LHCN-M2 (cell line): Measurements from ENCODE around the gene CA10. TPM values are rescaled to one million over a fixed set of nuclear protein-coding genes. Genes with fewer than 3 reads are reported as not detected.

Source experiments
- DNase-seq: peaks from one replicate; pipeline ENCODE4 v3.0.0-alpha.2; 2012; ENCODE audit warnings: low read depth
- polyA plus RNA-seq: library from polyadenylated mRNA; unstranded; fragments of >200 nt; gene quantifications from one replicate; pipeline ENCODE4 v1.2.1, GENCODE V29; 2012; ENCODE audit warnings: missing spikeins
- total RNA-seq: library from RNA; depleted of rRNA; stranded (reverse); fragments of >200 nt; gene quantifications from 2 replicates; pipeline ENCODE4 v1.2.3, GENCODE V29; 2014; rRNA removed

The CA10 gene
- total RNA-seq = not detected in 2 replicates
- not detected for polyA plus RNA-seq

DNA sequence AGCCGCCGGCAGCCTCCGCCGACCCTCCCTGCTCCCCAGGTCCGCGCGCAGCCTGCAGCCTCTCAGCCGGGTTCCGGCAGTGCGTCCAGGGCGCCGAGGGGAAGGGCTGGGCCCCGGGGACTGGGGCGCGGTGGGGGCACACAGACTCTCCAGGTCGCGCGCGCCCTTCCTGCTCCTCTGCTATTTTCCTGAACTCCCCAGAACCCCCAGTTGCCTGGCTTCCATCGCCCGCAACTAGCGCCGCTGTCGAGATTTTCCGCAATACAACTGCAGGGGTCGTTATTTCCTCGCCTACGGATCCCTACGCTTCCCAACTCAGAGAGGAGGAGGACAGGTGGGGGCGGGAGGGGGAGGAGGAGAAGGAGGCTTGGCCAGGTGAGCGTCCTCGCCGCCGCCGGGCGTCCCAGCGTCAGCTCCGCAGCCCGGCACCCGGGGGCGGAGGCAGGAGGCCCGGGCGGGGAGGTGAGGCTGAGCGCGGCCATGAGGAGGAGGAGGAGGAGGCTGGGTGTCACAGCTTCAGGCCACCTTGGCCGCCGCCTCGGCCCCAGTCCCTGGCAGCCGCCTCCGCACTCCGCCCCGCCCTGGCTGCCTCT is at the start of gene CA10:
CA10 (minus strand) TSS at position 265 of the 593 bp plus-strand sequence.
- DNase-seq = no peak

DNA sequence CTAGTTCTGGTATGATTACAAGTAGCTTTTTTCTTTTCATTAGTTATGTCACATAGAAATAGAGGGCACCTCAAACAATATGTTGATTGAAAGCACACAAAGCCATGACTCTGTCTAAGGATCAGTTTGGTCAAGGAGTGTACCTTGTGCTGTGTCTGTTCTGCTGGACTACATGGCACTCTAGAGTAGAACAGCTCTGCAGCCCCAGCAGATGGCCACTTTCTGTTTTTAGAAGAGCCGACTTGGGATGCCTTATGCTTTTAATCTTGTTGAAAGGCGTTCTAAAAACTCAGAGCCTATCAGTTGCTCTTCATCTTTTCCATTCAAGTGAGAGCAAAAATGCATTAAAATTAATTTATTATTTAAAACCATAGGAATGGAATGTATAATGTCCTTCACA is 49.3 kb upstream of the CA10 start:
- no peak for DNase-seq

DNA sequence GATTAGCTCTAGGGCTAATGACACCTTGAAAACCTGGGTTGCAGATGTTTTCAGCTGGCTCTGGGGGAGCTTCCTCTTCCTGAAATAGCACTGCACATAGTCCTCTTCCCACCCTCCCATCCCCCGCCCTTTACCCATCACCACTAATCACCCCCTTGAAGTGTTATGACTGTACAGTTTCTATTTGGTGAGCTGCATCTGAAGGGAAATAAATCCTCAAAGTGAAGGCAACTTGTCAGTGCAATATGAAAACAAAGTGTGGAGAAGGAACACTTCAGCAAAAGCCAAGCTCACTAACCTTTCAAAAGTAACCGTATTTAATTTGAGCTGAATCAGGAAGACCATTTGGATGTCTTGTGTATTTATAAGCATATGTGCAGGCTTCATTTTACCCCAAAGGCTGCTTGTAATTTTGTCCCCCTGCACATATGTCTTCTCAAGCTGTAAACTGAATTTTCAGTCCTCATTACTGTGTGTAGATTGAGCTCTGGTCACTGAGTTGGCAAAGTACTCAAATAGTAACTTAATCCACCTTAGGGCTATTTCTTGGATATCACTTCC is 44.1 kb upstream of the CA10 start:
- no peak for DNase-seq

DNA sequence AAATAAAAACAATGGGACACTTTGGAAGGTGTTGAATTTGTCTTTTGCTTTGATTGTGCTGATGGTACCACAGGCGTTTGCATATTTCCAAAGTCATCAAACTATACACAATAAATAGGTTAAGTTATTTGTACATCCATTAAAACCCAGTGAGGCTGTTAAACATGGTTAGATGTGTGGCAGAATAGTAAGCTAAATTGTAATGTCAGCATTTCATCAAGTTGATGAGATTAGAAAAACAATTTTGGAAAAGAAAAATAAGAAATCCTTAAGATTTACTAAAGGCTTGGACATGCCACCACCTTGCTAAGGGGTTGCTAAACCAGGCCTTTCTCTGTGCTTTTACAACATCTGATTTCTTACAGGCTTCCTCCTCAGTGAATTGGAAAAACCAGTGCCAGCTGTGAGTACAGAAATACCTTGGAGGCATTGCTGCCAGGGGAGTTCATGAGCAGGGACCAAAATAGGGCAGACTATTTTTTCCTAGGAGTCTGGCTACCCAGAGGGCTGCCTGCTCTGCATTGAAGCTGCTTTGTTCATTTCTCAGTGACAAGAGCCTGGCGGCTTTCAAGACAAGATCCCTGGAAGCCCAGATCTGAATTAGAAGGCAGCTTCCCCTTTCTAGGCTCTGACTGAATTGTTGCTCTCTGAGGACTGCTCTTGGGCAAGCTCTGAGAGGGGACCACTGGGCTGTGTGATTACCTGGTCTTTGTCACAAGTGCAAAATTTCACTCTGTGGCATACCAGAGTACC is 43.4 kb upstream of the CA10 start:
- DNase-seq = no peak

DNA sequence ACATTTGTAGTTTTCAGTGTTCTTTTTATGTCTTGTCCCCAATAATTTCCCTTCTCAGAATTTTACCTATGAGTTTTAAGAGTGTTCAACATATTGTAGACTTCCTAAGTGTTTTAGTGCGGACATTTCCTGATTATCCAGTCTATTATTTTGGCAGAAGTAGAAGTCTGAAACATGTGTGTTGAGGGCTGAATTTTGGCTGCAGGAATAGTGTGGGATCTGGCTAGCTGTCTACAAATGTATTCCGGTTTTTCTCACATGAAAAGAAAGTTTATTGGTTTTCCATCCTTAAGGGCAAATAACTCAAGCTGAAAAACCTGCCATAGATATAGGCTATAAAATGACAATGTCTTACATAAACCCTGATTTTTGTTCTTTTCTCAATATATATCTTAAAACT is 33.0 kb upstream of the CA10 start:
- no peak for DNase-seq

DNA sequence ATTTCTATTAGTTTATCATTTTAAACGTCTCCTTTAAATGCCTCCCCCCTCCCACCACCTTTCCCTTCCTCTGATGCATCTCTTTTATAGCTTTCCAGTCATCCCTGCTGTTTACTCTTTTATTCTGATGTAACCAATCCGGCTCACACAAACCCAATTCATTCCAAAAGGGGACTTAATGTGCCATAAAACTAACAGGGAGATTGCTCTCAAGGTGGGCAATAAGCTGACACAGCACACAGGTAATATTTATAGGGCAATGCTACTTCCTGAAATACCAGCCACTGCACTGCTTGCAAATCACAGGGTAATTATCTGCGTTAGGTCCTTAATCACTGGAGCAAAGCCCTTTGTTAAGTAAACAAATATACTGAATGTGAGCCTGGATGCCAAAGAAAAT is 23.3 kb upstream of the CA10 start:
- no peak for DNase-seq

DNA sequence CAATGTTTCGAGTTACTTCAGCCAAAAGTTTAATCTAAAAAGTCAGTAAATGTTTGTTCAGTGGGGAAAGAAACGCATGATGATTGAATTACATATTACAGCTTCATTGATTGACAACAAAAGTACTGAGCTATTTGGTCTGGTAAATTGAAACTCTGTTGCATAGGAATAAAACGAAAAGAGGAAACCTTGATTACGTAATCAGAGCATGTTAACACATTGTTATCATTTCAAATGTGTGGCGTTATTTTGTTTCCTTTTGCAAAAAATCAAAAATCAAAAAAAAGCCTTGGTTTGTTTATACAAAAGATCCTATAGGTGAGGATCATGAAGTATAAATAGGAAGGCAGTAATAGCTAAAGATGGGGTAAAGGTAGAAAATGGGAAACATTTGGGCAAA is 19.5 kb upstream of the CA10 start:
- DNase-seq = no peak

DNA sequence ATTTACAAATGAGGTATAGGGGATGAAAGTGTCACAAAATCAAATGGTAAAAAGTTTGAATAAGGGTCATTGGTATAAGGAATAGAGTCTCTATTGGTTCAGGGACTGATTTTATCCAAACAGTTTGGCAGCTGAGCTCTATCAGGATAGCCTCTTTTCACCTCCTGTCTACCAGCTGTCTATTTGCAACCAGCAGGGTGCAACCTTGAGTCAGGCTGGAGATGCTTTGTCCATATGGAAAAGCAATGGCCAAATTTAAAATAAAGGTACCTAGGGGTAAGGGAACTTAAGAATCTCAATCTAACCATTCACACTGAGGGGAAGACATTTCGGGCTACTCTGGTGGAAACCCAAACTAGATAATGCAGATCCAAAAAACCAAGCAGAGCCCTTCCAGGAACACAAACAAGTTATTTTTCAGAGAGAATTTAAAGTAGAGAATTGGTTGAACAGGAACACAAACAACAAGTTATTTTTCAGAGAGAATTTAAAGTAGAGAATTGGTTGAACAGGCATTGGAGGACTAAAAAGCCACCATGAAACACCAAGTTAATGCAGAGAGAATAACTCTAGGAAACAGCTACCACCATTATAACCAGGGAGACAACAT is 12.6 kb upstream of the CA10 start:
- no peak for DNase-seq

DNA sequence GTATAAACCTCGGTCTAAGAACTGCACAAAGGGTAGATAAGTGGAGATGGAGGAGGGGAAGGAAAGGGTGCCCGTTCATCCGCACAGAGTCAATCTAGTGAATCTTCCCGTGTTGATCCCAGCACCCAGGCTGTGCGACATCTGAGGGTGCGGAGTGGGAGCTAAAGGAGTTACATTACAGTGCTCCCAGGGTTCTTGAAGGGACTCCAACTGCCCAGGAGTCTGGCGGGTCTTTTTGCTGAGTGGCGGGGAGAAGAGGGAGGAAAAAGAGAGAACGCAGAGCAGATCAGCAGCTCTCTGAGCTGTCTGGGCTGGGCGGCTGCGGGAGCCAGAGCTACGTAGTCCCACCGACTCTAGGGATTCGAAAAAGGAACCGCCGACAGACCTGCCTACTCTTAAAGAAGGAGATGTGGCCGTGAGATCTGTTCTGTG is 1.6 kb upstream of the CA10 start:
- DNase-seq = no peak

DNA sequence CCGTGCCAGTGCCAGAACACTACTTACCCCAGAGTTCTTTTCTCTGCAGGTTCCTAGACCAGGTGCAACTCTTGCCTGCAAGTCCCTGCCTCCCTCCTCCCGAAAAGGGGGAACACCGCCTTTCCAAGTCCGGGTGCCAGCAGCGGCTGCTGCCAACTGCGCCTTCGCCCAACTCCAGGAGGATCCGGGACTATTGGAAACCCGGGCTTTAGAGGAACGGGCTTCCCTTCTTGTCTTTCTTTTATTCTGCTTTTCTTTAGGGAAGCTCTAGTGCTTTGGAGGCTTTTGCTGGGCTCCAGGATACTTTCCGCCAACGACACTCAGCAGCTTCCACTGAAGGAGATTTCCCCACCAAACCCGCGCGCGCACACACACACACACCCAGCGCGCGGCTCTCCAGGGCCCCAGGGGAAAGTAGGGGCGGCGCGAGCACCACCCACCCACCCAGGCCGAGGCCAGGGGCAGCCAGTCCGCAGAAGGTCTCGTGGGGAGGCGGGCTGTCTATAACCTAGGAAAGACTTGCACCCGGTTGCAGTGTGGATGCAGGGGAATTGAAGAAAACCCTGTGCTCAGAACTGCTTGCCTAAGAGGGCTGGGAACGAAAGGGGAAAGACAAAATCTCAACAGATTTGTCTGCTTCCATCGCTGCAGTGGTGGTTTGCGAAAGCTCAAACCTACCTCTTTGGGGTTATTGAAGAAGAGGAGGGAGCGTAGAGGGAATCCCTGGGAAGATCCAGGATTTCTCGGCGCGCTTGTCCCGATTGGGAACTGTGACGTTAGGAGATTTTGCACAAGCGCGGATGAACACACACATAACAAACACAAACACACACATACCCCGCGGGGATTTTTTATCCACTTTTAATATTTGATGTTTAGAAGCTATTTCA is 977 bp upstream of the CA10 start:
- no peak for DNase-seq

DNA sequence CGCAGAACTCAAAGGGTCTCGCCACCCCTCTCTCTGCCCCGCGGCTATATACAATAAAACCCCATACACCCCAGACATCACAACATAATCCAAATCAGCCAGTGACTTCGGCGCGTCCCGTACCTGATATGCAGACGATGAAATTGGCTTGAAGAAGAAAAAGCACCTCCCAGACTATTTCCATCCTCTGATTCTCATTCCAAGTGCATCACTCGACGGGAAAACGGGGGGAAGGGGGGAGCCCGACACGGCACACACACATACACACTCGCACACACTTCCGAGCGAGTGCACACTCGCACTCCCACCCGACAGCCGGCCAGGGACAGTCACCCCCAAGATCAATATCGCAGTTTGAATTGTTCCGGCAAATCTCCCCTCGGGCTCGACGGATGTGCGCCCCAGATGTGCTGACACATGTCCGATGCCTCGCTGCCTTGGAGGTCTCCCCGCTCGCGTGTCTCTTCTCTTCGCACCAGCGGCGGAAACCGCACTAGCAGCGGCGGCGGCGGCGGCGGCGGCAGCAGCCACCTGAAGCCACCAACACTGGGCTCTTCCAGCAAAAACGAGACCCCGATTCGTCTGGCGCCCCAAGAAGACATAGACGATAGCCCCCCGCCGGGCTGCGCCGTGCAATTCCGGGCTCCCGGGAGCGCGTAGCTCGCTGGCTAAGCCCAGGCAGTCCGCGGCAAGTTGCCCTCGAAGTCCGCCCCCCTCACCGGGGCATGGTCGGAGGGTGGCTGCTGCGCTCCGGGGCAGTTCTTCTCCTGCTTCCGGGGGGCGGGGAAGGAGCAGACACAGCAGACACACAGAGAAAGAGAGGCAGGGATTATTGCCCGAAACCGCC is 688 bp downstream of the CA10 start:
- DNase-seq = no peak

DNA sequence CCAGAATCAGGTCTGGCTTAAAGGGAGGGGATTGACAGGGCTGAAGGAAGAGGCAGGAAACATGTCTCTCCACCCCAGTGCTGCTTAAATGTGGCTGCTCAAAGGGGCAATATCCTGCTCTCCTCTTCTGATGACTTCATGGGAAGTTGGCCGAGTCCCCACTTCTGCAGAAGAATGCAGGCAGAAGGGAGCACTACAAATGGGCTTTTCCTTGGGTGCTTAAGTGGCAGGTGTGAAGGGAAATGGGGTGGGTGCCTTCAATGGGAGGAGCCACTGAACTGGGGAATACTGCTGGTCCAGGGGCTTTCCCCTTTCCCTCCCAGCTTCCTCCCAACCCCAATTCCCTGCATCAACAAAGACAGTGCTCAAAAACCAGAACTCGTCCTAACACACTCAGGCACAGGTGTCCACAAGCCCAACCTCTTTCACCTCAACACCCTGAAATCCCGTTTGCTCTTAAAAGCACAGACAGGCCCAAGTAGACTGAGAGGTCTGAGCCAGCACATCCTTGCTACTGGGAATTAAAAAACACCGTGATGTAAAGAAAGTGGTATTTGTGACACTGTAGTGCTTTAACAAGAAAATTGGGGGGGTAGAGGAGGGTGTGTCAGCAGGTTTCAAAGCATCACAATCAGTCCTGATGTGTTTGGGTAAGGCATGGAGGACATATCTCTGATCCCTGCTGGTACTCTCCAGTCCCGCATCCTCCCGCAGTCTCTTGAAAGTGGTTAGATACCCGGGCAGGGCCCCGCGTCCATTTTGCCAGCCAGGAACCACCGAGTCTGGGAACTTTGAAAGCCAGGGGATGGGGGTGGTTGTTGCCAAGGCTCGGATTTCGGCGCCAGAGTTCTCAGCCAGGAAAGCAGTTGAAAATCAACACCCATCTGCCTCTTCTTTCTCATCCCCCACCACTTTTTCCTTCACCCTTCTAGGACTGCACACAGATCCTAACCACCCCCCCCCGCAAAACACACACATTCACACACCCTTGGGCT is 1.6 kb downstream of the CA10 start:
- no peak for DNase-seq

DNA sequence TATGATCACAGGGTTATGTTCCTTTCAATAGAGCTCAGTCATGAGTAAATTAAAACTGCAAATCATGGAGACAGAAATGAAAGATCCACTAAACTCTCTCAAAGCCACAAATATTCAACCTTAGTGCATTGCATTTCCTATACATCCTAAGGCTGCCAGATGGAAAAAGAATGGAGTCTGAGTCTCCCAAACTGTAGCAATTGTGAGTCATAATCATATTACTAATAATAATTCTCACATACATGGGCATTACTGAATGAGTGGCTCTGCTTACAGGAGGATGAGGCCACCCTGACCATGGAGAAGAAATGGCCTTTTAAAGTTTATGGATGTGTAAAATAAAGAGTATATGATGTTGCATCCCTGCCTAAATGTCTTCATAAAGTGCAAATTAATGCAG is 3.2 kb downstream of the CA10 start:
- DNase-seq = no peak

DNA sequence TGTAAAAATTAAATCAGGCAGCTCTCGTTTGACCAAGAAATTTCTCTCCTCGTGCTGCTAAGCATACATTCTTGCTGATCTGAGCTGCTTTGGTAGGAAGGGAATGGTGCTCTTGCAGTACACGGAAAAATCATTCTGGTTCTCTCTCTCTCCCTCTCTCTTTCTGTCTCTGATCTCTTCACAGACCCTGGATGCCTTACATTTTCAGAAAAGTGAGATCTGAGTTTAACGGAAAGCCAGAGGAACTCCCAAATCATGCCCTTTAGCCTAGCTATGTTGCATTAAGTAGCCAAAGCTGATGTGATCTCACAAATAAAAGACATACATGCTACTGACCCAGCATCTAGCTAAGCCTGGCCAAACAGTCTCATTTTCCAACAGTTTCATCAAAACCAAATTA is 4.0 kb downstream of the CA10 start:
- no peak for DNase-seq

DNA sequence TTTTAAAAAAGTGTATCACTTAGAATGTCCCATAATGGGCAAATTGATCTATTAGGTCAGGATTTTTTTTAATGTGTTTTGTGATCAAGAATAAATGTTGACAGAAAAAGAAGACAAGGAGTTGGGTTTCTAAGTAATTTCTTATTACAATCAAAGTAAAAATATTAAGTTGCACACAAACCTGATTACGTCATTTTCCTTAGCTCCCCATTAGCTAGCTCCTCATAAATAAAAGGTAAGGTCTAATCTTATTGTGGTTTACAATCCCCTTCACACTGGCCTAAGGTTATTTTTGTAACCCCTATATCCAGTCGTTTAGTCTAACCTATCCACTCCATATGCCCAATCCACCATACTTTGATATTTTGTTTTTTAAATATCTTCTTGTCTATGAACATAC is 7.6 kb downstream of the CA10 start:
- no peak for DNase-seq

DNA sequence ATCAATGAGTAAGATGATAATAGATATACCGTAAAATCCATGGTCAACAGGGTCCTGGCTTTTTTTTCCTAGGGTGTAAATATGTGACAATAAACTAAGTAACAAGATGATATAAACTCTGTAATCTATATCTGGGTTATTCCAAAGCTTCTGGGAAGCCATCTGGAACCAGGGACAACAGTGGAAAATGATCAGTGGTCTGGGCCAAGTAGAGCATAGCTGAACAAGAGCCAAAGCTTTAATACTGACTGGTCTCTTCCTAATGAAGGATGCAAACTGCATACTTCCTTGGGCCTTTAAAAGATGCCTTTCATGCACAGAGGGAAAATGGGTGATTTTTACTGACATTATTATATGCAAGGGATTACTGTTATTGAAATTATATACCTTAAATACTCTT is 8.9 kb downstream of the CA10 start:
- DNase-seq = no peak

DNA sequence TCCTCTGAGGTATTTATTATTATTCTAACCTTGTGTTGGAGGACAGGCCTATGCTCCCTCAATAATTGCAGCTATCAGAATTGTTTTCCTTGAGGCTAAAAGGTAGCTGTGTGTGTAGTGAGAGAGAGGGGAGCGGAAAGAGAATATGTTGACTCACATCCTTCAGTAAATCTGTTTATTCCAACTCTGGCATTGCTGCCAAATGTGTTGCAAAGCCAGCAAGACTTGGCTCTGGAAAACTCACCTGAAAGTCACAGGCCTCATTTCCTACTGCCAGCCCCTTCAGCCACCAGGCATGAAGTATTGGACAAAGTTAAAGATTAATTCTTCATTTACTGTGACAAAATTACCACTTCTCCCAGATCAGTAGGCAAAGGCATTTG is 9.6 kb downstream of the CA10 start:
- DNase-seq = no peak

DNA sequence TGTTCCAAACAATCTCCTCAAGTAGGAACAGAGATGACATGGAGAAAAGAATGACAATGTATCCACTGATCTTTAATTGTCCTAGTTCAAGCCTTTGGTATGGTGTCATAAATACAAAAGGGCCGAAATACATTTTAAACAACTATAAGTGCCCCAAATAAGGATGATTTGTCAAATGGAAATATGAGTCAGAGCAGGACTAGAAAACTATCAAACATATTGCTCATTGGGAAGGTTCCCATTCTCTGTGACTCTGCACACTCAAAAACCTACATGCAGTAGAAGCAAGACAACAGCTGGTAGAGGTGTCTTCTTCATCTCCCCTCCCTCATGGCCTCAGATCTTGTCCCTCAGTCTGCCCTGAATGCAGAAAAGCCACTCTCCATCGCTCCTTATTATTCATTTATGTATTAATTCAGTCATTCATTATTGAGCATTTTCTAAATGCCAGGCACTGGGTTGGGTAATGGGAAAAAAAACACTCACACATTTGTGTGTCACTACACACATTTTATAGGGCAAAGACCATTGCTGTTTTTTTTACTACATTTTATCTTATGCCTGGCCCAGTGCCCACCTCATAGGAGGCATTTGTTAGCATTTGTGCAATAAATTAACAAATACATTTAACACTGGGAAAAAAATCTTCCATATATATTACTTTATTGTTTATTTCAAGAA is 10.1 kb downstream of the CA10 start:
- no peak for DNase-seq

DNA sequence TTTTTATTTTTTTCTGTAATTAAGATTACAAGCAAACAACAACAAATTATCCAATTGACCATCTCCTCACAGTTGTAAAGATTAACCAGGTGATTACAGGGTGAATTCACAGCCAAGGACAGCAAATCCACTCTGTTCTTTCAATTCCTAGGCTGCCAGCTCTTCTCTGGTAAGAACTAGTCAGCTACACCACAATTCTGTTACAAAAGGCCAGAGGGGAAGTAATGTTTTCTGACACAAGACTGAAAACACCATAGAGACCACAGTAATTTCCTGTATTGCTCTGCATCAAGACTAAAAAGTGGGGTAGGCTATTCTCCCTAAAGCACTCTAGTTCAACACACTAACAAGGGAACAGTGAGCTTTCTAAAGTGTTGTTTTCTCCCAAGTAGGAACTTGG is 10.6 kb downstream of the CA10 start:
- DNase-seq = no peak
